Retinal pigment epithelial cell (primary cell): Measurements from ENCODE around the gene ITGB1BP1.

Experiments
- DNase-seq: peaks from one replicate; pipeline ENCODE4 v3.0.0-alpha.2; 2010; ENCODE audit warnings: low read depth
- H3K4me3 ChIP-seq: 2 replicates; pipeline ENCODE4 v1.5.1; 2011; ENCODE audit warnings: mild to moderate bottlenecking, low read length, control low read depth, moderate library complexity
- TF ChIP-seq, protein P1 (sequence below): conservative IDR thresholded peaks from 2 replicates; pipeline ENCODE4 v1.5.1; 2011; ENCODE audit warnings: low read depth, low read length, control low read depth, inconsistent platforms

The ITGB1BP1 gene

DNA sequence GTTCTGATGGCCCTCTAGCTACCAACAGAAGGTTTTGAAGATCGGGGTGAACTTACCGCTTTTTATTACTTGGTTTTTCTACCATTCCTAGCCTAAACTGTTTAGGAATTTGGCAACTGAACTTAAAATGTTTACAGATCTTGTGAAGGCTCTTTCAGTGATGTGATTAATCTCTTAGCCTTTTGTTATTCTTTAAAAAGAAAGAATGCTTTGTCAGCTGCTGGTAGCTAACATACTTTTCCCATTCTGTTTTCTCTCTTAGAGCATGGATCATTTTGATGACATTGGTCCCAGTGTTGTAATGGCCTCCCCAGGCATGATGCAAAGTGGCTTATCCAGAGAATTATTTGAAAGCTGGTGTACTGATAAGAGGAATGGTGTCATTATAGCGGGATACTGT is 18.2 kb upstream of the ITGB1BP1 start:
- no peak for DNase-seq
- no peak overlapping the region for H3K4me3 ChIP-seq
- TF ChIP-seq, protein P1, sequence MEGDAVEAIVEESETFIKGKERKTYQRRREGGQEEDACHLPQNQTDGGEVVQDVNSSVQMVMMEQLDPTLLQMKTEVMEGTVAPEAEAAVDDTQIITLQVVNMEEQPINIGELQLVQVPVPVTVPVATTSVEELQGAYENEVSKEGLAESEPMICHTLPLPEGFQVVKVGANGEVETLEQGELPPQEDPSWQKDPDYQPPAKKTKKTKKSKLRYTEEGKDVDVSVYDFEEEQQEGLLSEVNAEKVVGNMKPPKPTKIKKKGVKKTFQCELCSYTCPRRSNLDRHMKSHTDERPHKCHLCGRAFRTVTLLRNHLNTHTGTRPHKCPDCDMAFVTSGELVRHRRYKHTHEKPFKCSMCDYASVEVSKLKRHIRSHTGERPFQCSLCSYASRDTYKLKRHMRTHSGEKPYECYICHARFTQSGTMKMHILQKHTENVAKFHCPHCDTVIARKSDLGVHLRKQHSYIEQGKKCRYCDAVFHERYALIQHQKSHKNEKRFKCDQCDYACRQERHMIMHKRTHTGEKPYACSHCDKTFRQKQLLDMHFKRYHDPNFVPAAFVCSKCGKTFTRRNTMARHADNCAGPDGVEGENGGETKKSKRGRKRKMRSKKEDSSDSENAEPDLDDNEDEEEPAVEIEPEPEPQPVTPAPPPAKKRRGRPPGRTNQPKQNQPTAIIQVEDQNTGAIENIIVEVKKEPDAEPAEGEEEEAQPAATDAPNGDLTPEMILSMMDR = no peak

DNA sequence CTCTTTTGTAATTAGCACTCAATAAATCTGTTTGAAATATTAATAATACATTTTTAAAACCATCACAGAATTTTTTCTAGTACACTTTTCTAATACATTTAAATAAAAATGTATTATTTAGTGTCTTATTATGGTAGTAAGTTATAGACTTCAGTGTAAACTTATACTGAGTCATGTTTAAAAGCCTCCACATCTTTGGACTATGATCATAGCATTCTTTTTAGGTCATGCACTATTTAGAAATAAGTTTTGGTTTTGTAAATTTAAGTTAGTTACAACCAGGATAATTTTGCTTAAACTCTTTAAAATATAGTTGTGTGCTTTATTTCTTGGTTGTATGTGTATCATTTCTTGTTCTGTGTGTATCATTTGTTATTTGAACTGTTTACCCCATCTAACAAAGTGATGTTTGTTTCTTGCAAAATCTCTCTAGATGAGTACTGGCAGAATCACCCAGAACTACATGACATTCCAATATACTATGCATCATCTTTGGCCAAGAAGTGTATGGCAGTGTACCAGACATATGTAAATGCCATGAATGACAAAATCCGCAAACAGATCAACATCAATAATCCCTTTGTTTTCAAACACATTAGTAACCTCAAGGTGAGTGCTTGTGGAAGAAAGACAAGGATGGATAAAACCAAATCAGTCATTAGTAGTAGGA is 16.9 kb upstream of the ITGB1BP1 start:
- TF ChIP-seq, protein P1 = no peak
- no peak for DNase-seq
- no peak overlapping the region for H3K4me3 ChIP-seq

DNA sequence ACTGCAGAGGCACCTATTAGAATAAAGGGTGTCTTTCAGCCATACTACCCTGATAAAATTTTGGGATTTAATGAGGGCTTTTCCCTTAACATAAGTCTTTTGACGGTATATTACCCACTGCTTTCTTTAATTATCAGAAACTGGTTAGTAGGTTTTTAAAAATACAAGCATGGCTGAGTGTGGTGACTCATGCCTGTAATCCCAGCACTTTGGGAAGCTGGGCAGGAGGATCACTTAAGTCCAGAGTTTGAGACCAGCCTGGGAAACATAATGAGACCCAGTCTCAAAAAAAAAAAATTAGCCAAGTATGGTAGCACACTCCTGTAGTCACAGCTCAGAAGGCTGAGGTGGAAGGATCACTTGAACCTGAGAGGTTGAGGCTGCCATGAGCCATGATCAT is 16.2 kb upstream of the ITGB1BP1 start:
- DNase-seq = no peak
- TF ChIP-seq, protein P1 = no peak

DNA sequence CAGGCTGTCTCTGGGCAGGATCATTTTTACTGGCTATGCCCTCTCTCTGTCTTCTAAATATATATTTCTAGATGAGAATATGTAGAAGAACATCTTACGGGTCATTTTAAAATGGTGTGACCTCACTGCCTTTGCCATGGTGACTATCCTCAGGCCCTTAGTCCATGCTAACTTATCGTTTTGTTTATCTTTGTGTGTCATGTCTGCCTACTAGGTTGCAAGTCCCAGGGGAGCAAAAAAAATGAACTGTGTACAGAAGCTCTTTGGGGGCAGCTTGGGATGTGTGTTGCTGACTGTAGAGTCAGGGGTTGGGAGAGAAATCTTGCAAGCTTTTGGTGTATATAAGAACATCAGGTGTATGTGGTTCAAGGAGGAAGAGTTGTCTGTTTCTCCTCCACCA is 11.2 kb upstream of the ITGB1BP1 start:
- H3K4me3 ChIP-seq = no peak overlapping the region
- DNase-seq = no peak
- TF ChIP-seq, protein P1 = no peak

More for the DNA sequence above, 16.2 kb upstream of the ITGB1BP1 start:
- H3K4me3 ChIP-seq = no peak overlapping the region

DNA sequence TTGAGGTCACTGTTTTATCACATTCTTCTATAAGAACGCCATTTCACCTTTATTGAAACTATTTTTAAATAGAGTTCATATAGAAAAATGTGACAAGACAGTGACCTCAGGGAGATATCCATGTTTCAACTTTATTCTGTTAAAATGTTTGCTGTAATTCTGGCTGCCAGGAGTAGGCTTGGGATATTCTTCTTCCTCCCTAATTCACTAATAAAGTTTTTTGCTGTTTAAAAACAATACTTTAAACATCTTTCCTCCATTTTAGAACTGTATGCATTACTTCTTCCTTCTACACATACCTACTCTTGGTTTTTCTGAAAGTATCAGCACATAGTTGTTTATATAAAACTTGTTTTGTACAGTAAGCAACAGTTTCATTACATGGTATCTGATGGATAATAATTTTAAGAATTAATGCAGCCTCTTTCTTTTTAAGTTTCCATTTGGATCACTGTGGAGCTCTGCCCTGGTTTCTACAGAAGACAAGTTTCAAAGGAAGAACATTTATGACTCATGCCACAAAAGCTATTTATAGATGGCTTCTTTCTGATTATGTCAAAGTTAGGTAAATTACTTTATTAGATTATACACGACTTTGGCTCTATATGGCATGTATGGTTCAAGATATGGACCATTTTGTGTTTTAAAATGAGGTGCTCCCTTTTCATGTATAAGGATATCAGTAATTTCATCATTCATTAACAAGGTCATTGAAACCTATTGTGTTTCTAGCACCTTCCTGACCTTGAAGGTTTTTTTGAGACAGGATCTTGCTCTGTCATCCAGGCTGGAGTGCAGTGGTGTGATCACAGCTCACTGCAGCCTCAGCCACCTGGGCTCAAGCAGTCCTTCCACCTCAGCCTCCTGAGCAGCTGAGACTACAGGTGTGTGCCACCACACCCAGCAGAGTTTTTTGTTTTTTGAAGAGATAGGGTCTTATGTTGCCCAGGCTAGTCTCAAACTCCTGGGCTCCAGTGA is 7.3 kb upstream of the ITGB1BP1 start:
- TF ChIP-seq, protein P1 = no peak
- DNase-seq = no peak
- H3K4me3 ChIP-seq = no peak overlapping the region

DNA sequence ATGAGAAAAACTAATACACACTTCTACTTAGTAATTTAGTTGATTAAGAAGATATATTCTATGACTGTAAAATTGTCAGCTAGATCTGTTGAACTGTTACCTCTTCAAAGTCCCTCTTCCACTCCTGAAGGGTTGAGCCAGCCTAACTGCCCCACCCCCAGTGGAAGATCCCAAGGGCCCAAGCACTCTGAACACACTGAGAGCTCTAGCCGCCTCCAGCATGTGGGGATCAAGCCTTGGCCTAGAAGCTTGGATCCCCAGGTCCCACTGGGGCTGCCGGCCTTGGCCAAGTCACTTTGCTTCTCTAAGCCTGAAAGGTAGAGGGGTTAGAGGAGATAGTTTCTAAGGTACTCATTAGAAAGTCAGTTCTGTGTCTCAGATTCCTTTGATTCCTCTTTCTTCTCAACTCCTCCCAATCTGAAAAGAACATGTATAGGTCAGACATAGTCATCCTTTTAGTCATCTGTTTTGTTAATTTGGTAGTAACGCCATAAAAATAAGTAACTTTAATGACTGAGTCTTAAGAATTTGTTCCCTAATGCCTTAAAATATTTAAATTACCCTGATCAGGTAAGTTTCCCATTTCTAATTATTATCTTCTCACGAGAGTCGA is 5.7 kb upstream of the ITGB1BP1 start:
- DNase-seq = no peak
- TF ChIP-seq, protein P1 = no peak
- no peak overlapping the region for H3K4me3 ChIP-seq
